ENCODE data around the gene SPNS3. TPM values are rescaled to one million over a fixed set of nuclear protein-coding genes. Genes with fewer than 3 reads are reported as not detected.

Gene SPNS3
- total RNA-seq, 2 experiments from 2014 or later, result 17.6 to 39.1 TPM

- H3K36me3 Mint-ChIP-seq, result no peaks in the 10 kb centered on the region
- H3K4me1 Mint-ChIP-seq, result peaks cover 2% of the 10 kb centered on the region
- ATAC-seq (no peak), DNase-seq (no peak)
- CTCF ChIA-PET, result interaction anchor here (1.0 to 1.8 kb wide), 5 partner anchors 12 to 208 kb away, joined by 3 to 7 read pairs (median 4); no protein-coding TSS in a partner anchor
- no peak overlapping the region for H3K27ac Mint-ChIP-seq
- no peak overlapping the region for H3K4me3 Mint-ChIP-seq
- no peaks in the 10 kb centered on the region for H3K9me3 Mint-ChIP-seq (ENCODE audit: low read depth)
- H3K27me3 Mint-ChIP-seq, result peaks cover 2% of the 10 kb centered on the region
Measured at GRCh38 chr17:4407851-4408250, 25.9 kb upstream of the SPNS3 start.

GRCh38 chr17:4409659-4410058 is 24.1 kb upstream of the SPNS3 start:
- Mint-ChIP-seq H3K4me3 (no peak overlapping the region), H3K4me1 (peaks cover 6% of the 10 kb centered on the region), H3K9me3 (ENCODE audit: low read depth) (no peaks in the 10 kb centered on the region), H3K27me3 (peaks cover 2% of the 10 kb centered on the region), H3K36me3 (no peaks in the 10 kb centered on the region), H3K27ac (no peak overlapping the region)
- CTCF ChIA-PET, result interaction anchor here (1.8 kb wide), 1 partner anchor 210 kb away, joined by 11 read pairs; no protein-coding TSS in a partner anchor
- no peak for ATAC-seq
- DNase-seq, result no peak

GRCh38 chr17:4411201-4411600 is 22.5 kb upstream of the SPNS3 start:
- H3K27me3 Mint-ChIP-seq, result no peaks in the 10 kb centered on the region
- H3K36me3 Mint-ChIP-seq, result no peaks in the 10 kb centered on the region
- no peak overlapping the region for H3K4me3 Mint-ChIP-seq
- DNase-seq (no peak), ATAC-seq (no peak)
- CTCF ChIA-PET, result interaction anchor here (0.8 to 7.6 kb wide), 4 partner anchors 9 to 211 kb away, joined by 4 to 57 read pairs (median 8); no protein-coding TSS in a partner anchor
- H3K27ac Mint-ChIP-seq, result no peak overlapping the region
- peaks cover 6% of the 10 kb centered on the region for H3K4me1 Mint-ChIP-seq
- H3K9me3 Mint-ChIP-seq (ENCODE audit: low read depth), result no peaks in the 10 kb centered on the region

GRCh38 chr17:4412933-4413831 is 20.6 kb upstream of the SPNS3 start:
- Mint-ChIP-seq H3K4me3 (peak overlapping the region; percentile 59), H3K9me3 (ENCODE audit: low read depth) (no peaks in the 10 kb centered on the region), H3K36me3 (no peaks in the 10 kb centered on the region), H3K4me1 (peaks cover 6% of the 10 kb centered on the region), H3K27me3 (no peaks in the 10 kb centered on the region), H3K27ac (peak overlapping the region; percentile 74)
- ATAC-seq (peak; percentile 100), DNase-seq (peak; percentile 94)
- CTCF ChIA-PET, result interaction anchor here (0.5 to 7.6 kb wide), 23 partner anchors 10 to 237 kb away, joined by 3 to 57 read pairs (median 3); partner anchors contain the start of genes SPNS3 and UBE2G1

GRCh38 chr17:4417129-4417667 is 16.5 kb upstream of the SPNS3 start:
- DNase-seq, result no peak
- Mint-ChIP-seq H3K9me3 (ENCODE audit: low read depth) (no peaks in the 10 kb centered on the region), H3K4me3 (no peak overlapping the region), H3K27ac (no peak overlapping the region), H3K36me3 (no peaks in the 10 kb centered on the region), H3K27me3 (no peaks in the 10 kb centered on the region), H3K4me1 (peaks cover 12% of the 10 kb centered on the region)
- CTCF ChIA-PET, result interaction anchor here (0.7 to 7.6 kb wide), 4 partner anchors 64 to 201 kb away, joined by 3 to 57 read pairs (median 7); no protein-coding TSS in a partner anchor
- ATAC-seq, result no peak

GRCh38 chr17:4420692-4421131 is 13.0 kb upstream of the SPNS3 start:
- H3K27ac Mint-ChIP-seq, result no peak overlapping the region
- H3K27me3 Mint-ChIP-seq, result no peaks in the 10 kb centered on the region
- DNase-seq, result peak; percentile 82
- ATAC-seq, result peak; percentile 97
- no peak overlapping the region for H3K4me3 Mint-ChIP-seq
- H3K4me1 Mint-ChIP-seq, result peaks cover 9% of the 10 kb centered on the region
- no peaks in the 10 kb centered on the region for H3K9me3 Mint-ChIP-seq (ENCODE audit: low read depth)
- CTCF ChIA-PET, result interaction anchor here (0.6 to 5.2 kb wide), 45 partner anchors 8 to 958 kb away, joined by 3 to 37 read pairs (median 4); partner anchors contain the start of genes GGT6, MYBBP1A, SPNS2 and SPNS3
- no peaks in the 10 kb centered on the region for H3K36me3 Mint-ChIP-seq

GRCh38 chr17:4422864-4423263 is 10.9 kb upstream of the SPNS3 start:
- H3K4me1 Mint-ChIP-seq, result peaks cover 9% of the 10 kb centered on the region
- CTCF ChIA-PET, result interaction anchor here (0.7 to 5.2 kb wide), 3 partner anchors 57 to 143 kb away, joined by 3 to 37 read pairs (median 3); no protein-coding TSS in a partner anchor
- no peaks in the 10 kb centered on the region for H3K9me3 Mint-ChIP-seq (ENCODE audit: low read depth)
- no peak overlapping the region for H3K4me3 Mint-ChIP-seq
- no peak for ATAC-seq
- DNase-seq, result no peak
- H3K36me3 Mint-ChIP-seq, result no peaks in the 10 kb centered on the region
- no peaks in the 10 kb centered on the region for H3K27me3 Mint-ChIP-seq
- no peak overlapping the region for H3K27ac Mint-ChIP-seq

- ATAC-seq (no peak), DNase-seq (no peak)
- Mint-ChIP-seq H3K27ac (no peak overlapping the region), H3K9me3 (ENCODE audit: low read depth) (no peaks in the 10 kb centered on the region), H3K4me3 (no peak overlapping the region), H3K4me1 (peaks cover 9% of the 10 kb centered on the region), H3K27me3 (no peaks in the 10 kb centered on the region), H3K36me3 (no peaks in the 10 kb centered on the region)
- CTCF ChIA-PET, result interaction anchor here (0.9 to 1.2 kb wide), 2 partner anchors 53 to 141 kb away, joined by 3 read pairs; no protein-coding TSS in a partner anchor
Measured at GRCh38 chr17:4425398-4425797, 8.3 kb upstream of the SPNS3 start.

GRCh38 chr17:4426499-4427208 is 7.1 kb upstream of the SPNS3 start:
- Mint-ChIP-seq H3K27ac (no peak overlapping the region), H3K36me3 (no peaks in the 10 kb centered on the region), H3K4me1 (peaks cover 3% of the 10 kb centered on the region), H3K27me3 (no peaks in the 10 kb centered on the region), H3K4me3 (no peak overlapping the region), H3K9me3 (ENCODE audit: low read depth) (no peaks in the 10 kb centered on the region)
- ATAC-seq, result no peak
- DNase-seq, result no peak
- CTCF ChIA-PET, result interaction anchor here (0.9 to 1.2 kb wide), 2 partner anchors 52 to 140 kb away, joined by 3 read pairs; no protein-coding TSS in a partner anchor

- no peaks in the 10 kb centered on the region for H3K9me3 Mint-ChIP-seq (ENCODE audit: low read depth)
- no peak overlapping the region for H3K4me3 Mint-ChIP-seq
- ATAC-seq, result no peak
- H3K36me3 Mint-ChIP-seq, result no peaks in the 10 kb centered on the region
- no peak for DNase-seq
- peaks cover 3% of the 10 kb centered on the region for H3K4me1 Mint-ChIP-seq
- CTCF ChIA-PET, result no interaction called here
- no peaks in the 10 kb centered on the region for H3K27me3 Mint-ChIP-seq
- no peak overlapping the region for H3K27ac Mint-ChIP-seq
Measured at GRCh38 chr17:4427505-4427904, 6.2 kb upstream of the SPNS3 start.

- H3K9me3 Mint-ChIP-seq (ENCODE audit: low read depth), result no peaks in the 10 kb centered on the region
- H3K27ac Mint-ChIP-seq, result peak overlapping the region; percentile 90
- H3K27me3 Mint-ChIP-seq, result no peaks in the 10 kb centered on the region
- H3K36me3 Mint-ChIP-seq, result peaks cover 15% of the 10 kb centered on the region
- peak; percentile 47 for ATAC-seq
- H3K4me1 Mint-ChIP-seq, result peaks cover 56% of the 10 kb centered on the region
- CTCF ChIA-PET, result interaction anchor here (0.8 to 5.1 kb wide), 7 partner anchors 9 to 236 kb away, joined by 3 to 34 read pairs (median 4); no protein-coding TSS in a partner anchor
- peak overlapping the region; percentile 65 for H3K4me3 Mint-ChIP-seq
- DNase-seq, result peak; percentile 72
Measured at GRCh38 chr17:4436381-4436780, 2.6 kb downstream of the SPNS3 start.

- H3K9me3 Mint-ChIP-seq (ENCODE audit: low read depth), result no peaks in the 10 kb centered on the region
- H3K27me3 Mint-ChIP-seq, result no peaks in the 10 kb centered on the region
- H3K4me3 Mint-ChIP-seq, result peak overlapping the region; percentile 65
- peak overlapping the region; percentile 90 for H3K27ac Mint-ChIP-seq
- peaks cover 17% of the 10 kb centered on the region for H3K36me3 Mint-ChIP-seq
- DNase-seq (peak; percentile 43), ATAC-seq (peak; percentile 7)
- CTCF ChIA-PET, result interaction anchor here (1.0 to 5.1 kb wide), 7 partner anchors 9 to 237 kb away, joined by 3 to 34 read pairs (median 3); no protein-coding TSS in a partner anchor
- H3K4me1 Mint-ChIP-seq, result peaks cover 60% of the 10 kb centered on the region
Measured at GRCh38 chr17:4436846-4437245, 3.1 kb downstream of the SPNS3 start.

Data from activated CD8-positive, alpha-beta memory T cell treated with anti-CD3 and anti-CD28 coated beads, Interleukin-2, amount 10 ng/mL, durations not matched to agents 7 days and 5 days (primary cell).